Measurements from ENCODE around the gene GPR18.

GRCh38 chr13:99207511-99207910 is 50.7 kb downstream of the GPR18 start:
- TF ChIP-seq, protein P1, sequence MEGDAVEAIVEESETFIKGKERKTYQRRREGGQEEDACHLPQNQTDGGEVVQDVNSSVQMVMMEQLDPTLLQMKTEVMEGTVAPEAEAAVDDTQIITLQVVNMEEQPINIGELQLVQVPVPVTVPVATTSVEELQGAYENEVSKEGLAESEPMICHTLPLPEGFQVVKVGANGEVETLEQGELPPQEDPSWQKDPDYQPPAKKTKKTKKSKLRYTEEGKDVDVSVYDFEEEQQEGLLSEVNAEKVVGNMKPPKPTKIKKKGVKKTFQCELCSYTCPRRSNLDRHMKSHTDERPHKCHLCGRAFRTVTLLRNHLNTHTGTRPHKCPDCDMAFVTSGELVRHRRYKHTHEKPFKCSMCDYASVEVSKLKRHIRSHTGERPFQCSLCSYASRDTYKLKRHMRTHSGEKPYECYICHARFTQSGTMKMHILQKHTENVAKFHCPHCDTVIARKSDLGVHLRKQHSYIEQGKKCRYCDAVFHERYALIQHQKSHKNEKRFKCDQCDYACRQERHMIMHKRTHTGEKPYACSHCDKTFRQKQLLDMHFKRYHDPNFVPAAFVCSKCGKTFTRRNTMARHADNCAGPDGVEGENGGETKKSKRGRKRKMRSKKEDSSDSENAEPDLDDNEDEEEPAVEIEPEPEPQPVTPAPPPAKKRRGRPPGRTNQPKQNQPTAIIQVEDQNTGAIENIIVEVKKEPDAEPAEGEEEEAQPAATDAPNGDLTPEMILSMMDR (IDR thresholded peaks at IDR 0.05; ENCODE audit: insufficient read depth, low read length, poor library complexity, severe bottlenecking), result no peak
- TF ChIP-seq EZH2phosphoT487 (conservative IDR thresholded peaks at IDR 0.05; ENCODE audit: low read length), result no peak
